PC-9 (cell line): ENCODE results near the gene SGO2. TPM values are rescaled to one million over a fixed set of nuclear protein-coding genes. Genes with fewer than 3 reads are reported as not detected.

Experiments used
- BruUV-seq: library from RNA; stranded (reverse); fragments of 400-500 nt; replicated peaks from 2 replicates; lab custom pipeline; 2021; lab: Mats Ljungman, UMichigan
- CTCF ChIA-PET: fragments of 300-600 bp; sonication (Branson Sonifier 250); formaldehyde crosslinking; loops from one replicate; lab custom pipeline; 2022; ENCODE audit warnings: antibody characterized with exemption; lab: Charles Lee
- POLR2A ChIA-PET: fragments of 300-600 bp; sonication (Branson Sonifier 250); formaldehyde crosslinking; loops from one replicate; lab custom pipeline; 2022; ENCODE audit warnings: antibody characterized with exemption; ENCODE audit not compliant: unreplicated experiment; lab: Charles Lee
- DNase-seq, 2 experiments: peaks; one replicate each; pipeline versions ENCODE4 v3.0.0 to v3.0.0-alpha.2; 2015 to 2022; ENCODE audit warnings: mixed read lengths in 1 of 2
- H2AFZ ChIP-seq: fragments of 200-600 bp; sonication (generic); 2 replicates; pipeline ENCODE4 v1.8.1; 2017; ENCODE audit warnings: antibody characterized with exemption
- H3F3A ChIP-seq: fragments of 200-600 bp; sonication (generic); 2 replicates; pipeline ENCODE4 v1.8.1; 2017; ENCODE audit warnings: antibody characterized with exemption, mild to moderate bottlenecking, low read depth; ENCODE audit not compliant: insufficient read depth
- H3K27ac ChIP-seq: fragments of 200-600 bp; sonication (generic); 2 replicates; pipeline ENCODE4 v1.6.1; 2016; ENCODE audit warnings: mixed run types
- H3K27me3 ChIP-seq: fragments of 200-600 bp; sonication (generic); 2 replicates; pipeline ENCODE4 v1.6.1; 2016; ENCODE audit warnings: low read depth, mixed run types; ENCODE audit not compliant: insufficient read depth
- H3K36me3 ChIP-seq: fragments of 200-600 bp; sonication (generic); 2 replicates; pipeline ENCODE4 v1.6.1; 2016; ENCODE audit warnings: low read depth, mixed run types
- H3K4me1 ChIP-seq: fragments of 200-600 bp; sonication (generic); replicated peaks from 2 replicates; pipeline ENCODE4 v1.6.1; 2016; ENCODE audit warnings: mixed run types; ENCODE audit not compliant: insufficient read depth
- H3K4me2 ChIP-seq: fragments of 200-600 bp; sonication (generic); 2 replicates; pipeline ENCODE4 v1.6.1; 2017; ENCODE audit warnings: mixed run types
- H3K4me3 ChIP-seq: fragments of 200-600 bp; sonication (generic); 2 replicates; pipeline ENCODE4 v1.6.1; 2016; ENCODE audit warnings: mixed run types
- H3K79me2 ChIP-seq: fragments of 200-600 bp; sonication (generic); 2 replicates; pipeline ENCODE4 v1.6.1; 2017; ENCODE audit warnings: low read depth, mixed run types
- H3K9me2 ChIP-seq: fragments of 200-600 bp; sonication (generic); 2 replicates; pipeline ENCODE4 v1.8.1; 2017; ENCODE audit warnings: mild to moderate bottlenecking; ENCODE audit not compliant: insufficient read depth
- H3K9me3 ChIP-seq: fragments of 200-600 bp; sonication (generic); 2 replicates; pipeline ENCODE4 v1.8.1; 2016; ENCODE audit warnings: low read depth; ENCODE audit not compliant: insufficient read depth
- H4K20me1 ChIP-seq: fragments of 200-600 bp; sonication (generic); 2 replicates; pipeline ENCODE4 v1.8.1; 2017; ENCODE audit not compliant: insufficient read depth
- EZH2 ChIP-seq: fragments of 200-600 bp; sonication (generic); IDR thresholded peaks from 2 replicates; pipeline ENCODE4 v1.8.0; 2017; ENCODE audit warnings: antibody characterized with exemption, low read depth
- intact Hi-C: fragments of 100-400 bp; cut with micrococcal nuclease; formaldehyde crosslinking; loops from one replicate; pipeline ENCODE4 v1.10.0; 2022; ENCODE audit not compliant: unreplicated experiment
- total RNA-seq: library from RNA; stranded (reverse); gene quantifications from 2 replicates; pipeline ENCODE4 v1.2.3, GENCODE V29; 2021
- TF ChIP-seq, protein P1 (sequence below): fragments of 200-600 bp; sonication (generic); conservative IDR thresholded peaks from 2 replicates; pipeline ENCODE4 v1.6.1; 2017; ENCODE audit warnings: mixed run types, antibody characterized with exemption, mild to moderate bottlenecking, moderate library complexity

The SGO2 gene
- total RNA-seq, 1 experiment from 2014 or later: 25.0 TPM

DNA sequence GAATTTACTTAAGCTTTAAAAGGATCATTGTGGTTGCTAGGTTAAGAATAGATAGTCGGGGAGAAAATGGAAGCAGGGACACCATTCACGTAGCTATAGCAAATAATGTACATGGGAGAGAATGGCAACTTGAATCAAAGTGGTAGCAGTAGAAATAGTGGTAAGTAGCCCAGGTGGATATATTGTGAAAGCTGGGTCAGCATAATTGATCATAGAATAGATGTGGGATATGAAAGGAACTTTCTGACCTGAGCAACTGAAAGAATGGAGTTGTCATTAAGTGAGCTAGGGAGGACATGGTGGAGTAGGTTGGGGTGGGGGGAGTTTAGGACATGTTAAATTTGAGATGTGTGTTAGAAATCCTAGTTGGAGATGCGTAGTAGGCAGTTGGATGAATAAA, 2.2 kb downstream of the SGO2 start:
- Histone ChIP-seq H3K9me3 (no peaks in the 10 kb centered on the region), H3K4me3 (no peak overlapping the region), H3K4me2 (peak overlapping the region; percentile 83; the same call in 1 of the 2 replicates), H4K20me1 (no peaks in the 10 kb centered on the region), H3K36me3 (no peaks in the 10 kb centered on the region), H3F3A (no peaks in the 10 kb centered on the region), H3K27me3 (no peaks in the 10 kb centered on the region), H3K4me1 (peaks cover 19% of the 10 kb centered on the region), H3K9me2 (no peaks in the 10 kb centered on the region), H3K79me2 (peaks cover 49% of the 10 kb centered on the region), H2AFZ (no peak overlapping the region), H3K27ac (no peak overlapping the region)
- TF ChIP-seq, protein P1, sequence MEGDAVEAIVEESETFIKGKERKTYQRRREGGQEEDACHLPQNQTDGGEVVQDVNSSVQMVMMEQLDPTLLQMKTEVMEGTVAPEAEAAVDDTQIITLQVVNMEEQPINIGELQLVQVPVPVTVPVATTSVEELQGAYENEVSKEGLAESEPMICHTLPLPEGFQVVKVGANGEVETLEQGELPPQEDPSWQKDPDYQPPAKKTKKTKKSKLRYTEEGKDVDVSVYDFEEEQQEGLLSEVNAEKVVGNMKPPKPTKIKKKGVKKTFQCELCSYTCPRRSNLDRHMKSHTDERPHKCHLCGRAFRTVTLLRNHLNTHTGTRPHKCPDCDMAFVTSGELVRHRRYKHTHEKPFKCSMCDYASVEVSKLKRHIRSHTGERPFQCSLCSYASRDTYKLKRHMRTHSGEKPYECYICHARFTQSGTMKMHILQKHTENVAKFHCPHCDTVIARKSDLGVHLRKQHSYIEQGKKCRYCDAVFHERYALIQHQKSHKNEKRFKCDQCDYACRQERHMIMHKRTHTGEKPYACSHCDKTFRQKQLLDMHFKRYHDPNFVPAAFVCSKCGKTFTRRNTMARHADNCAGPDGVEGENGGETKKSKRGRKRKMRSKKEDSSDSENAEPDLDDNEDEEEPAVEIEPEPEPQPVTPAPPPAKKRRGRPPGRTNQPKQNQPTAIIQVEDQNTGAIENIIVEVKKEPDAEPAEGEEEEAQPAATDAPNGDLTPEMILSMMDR: no peak
- TF ChIP-seq EZH2: no peak
- ChIA-PET CTCF (no interaction called here), POLR2A (no interaction called here)
- no peak for DNase-seq
- intact Hi-C loops: loop anchor here (5.0 kb wide), 1 partner anchor 546 kb away; no protein-coding TSS in a partner anchor
- no TSS peak for BruUV-seq

DNA sequence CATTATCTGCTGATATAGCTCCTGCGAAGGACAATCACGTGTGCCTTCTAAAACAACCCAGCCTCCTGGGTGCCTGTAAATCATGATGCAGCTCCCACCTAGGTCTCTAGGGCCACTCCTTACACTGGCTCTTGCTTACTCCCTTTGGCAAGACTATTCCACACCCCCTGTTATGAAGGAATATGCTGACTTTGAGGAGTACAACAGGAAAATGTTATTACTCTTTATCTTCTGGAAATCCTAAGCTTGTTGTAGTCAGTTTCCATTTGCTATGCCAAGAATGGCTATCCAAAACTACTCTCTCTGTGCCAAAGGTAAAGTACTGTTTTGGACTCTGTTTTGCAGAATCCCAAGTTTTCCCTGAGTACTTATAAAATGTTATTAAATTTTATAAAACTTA, 7.7 kb downstream of the SGO2 start:
- H4K20me1 ChIP-seq: no peaks in the 10 kb centered on the region
- H3K27me3 ChIP-seq: no peaks in the 10 kb centered on the region
- ChIA-PET CTCF (no interaction called here), POLR2A (interaction anchor here (0.6 to 0.7 kb wide), 2 partner anchors 15 to 1097 kb away, joined by 3 to 4 read pairs; no protein-coding TSS in a partner anchor)
- H3K9me2 ChIP-seq: no peaks in the 10 kb centered on the region
- H3K27ac ChIP-seq: no peak overlapping the region
- BruUV-seq: no TSS peak
- no peak overlapping the region for H2AFZ ChIP-seq
- H3K36me3 ChIP-seq: peaks cover 15% of the 10 kb centered on the region; the same call in 1 of the 2 replicates
- peaks cover 25% of the 10 kb centered on the region for H3K79me2 ChIP-seq
- no peaks in the 10 kb centered on the region for H3K9me3 ChIP-seq
- peaks cover 15% of the 10 kb centered on the region for H3K4me1 ChIP-seq
- H3K4me3 ChIP-seq: no peak overlapping the region
- no peak overlapping the region for H3K4me2 ChIP-seq
- DNase-seq: no peak
- peaks cover 12% of the 10 kb centered on the region; the same call in 1 of the 2 replicates for H3F3A ChIP-seq
- TF ChIP-seq, protein P1: no peak
- TF ChIP-seq EZH2: no peak
- intact Hi-C loops: no loop called here

DNA sequence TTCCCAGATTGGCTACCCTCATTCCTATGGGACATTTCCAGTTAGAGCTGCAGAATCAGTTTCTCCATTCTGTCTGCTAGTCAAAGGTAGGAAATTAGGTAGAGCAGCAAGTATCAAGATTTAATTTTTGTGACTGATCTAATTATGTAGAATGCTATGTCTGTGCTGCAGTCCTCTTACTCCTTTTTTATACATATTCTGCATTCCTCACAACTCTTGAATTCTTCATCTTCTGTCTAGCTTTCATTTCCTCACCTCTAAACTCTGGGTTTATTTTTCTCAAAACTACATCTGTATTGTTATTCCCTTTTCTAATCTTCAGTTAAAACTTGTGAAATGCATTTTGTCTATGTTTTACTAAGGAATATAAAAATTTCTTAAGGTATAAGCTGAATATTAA, 8.6 kb downstream of the SGO2 start:
- Histone ChIP-seq H3K4me1 (peaks cover 15% of the 10 kb centered on the region), H3K36me3 (peaks cover 15% of the 10 kb centered on the region; the same call in 1 of the 2 replicates), H3K27me3 (no peaks in the 10 kb centered on the region), H3K79me2 (peaks cover 17% of the 10 kb centered on the region), H4K20me1 (no peaks in the 10 kb centered on the region), H2AFZ (no peak overlapping the region), H3K27ac (no peak overlapping the region), H3K9me3 (no peaks in the 10 kb centered on the region), H3K4me2 (no peak overlapping the region), H3F3A (peaks cover 12% of the 10 kb centered on the region; the same call in 1 of the 2 replicates), H3K4me3 (no peak overlapping the region), H3K9me2 (no peaks in the 10 kb centered on the region)
- ChIA-PET POLR2A (no interaction called here), CTCF (no interaction called here)
- no peak for DNase-seq
- no TSS peak for BruUV-seq
- TF ChIP-seq EZH2: no peak
- TF ChIP-seq, protein P1: no peak
- intact Hi-C loops: no loop called here
